Astrocyte (in vitro differentiated cells and primary cell): ENCODE results near the gene HMCN2.

Source experiments
- EZH2 ChIP-seq: IDR thresholded peaks from 2 replicates; pipeline ENCODE4 v1.6.1; 2012; ENCODE audit warnings: mild to moderate bottlenecking, low read length, inconsistent platforms; ENCODE audit not compliant: insufficient read depth
- TF ChIP-seq, protein P1 (sequence below): IDR thresholded peaks from 2 replicates; pipeline ENCODE4 v1.5.1; 2011; ENCODE audit warnings: low read depth, mild to moderate bottlenecking, inconsistent platforms, low read length, moderate library complexity; ENCODE audit not compliant: insufficient read depth

DNA sequence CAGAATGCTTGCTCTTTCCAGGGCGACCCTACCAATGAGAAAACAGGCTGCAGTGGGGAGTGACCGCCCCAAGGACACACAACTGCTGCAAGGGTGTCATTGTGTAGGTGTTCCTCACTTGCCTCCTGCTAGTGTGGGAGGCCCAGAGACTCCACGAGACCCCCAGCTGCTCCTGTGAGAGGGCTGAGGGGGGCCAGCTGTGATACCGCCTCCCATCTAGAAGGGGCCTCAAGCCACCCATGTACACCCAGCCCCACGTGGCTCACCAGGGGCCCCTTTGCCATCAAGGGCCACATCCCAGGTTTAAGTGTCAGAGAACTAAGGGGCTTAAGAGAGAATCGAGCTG is 177.9 kb downstream of the HMCN2 start:
- TF ChIP-seq, protein P1, sequence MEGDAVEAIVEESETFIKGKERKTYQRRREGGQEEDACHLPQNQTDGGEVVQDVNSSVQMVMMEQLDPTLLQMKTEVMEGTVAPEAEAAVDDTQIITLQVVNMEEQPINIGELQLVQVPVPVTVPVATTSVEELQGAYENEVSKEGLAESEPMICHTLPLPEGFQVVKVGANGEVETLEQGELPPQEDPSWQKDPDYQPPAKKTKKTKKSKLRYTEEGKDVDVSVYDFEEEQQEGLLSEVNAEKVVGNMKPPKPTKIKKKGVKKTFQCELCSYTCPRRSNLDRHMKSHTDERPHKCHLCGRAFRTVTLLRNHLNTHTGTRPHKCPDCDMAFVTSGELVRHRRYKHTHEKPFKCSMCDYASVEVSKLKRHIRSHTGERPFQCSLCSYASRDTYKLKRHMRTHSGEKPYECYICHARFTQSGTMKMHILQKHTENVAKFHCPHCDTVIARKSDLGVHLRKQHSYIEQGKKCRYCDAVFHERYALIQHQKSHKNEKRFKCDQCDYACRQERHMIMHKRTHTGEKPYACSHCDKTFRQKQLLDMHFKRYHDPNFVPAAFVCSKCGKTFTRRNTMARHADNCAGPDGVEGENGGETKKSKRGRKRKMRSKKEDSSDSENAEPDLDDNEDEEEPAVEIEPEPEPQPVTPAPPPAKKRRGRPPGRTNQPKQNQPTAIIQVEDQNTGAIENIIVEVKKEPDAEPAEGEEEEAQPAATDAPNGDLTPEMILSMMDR = no peak
- no peak for TF ChIP-seq EZH2
